ACC112 (cell line): ENCODE results near the gene GPA33.

Experiments used
- H2AFZ ChIP-seq: fragments of 200-600 bp; sonication (generic); one replicate; pipeline ENCODE4 v1.6.0; 2017; ENCODE audit warnings: antibody characterized with exemption, low read length; ENCODE audit not compliant: unreplicated experiment
- H3K27ac ChIP-seq: fragments of 200-600 bp; sonication (generic); 2 replicates; pipeline ENCODE4 v1.5.1; 2014; ENCODE audit warnings: low read depth, mild to moderate bottlenecking, antibody characterized with exemption, low read length, moderate library complexity
- H3K27me3 ChIP-seq: fragments of 200-600 bp; sonication (generic); 2 replicates; pipeline ENCODE4 v1.6.1; 2014; ENCODE audit warnings: mild to moderate bottlenecking, antibody characterized with exemption, low read length, moderate library complexity, mixed read lengths; ENCODE audit not compliant: insufficient read depth
- H3K36me3 ChIP-seq: fragments of 200-600 bp; sonication (generic); 2 replicates; pipeline ENCODE4 v1.6.1; 2016; ENCODE audit warnings: mild to moderate bottlenecking, antibody characterized with exemption, low read length, moderate library complexity, mixed read lengths; ENCODE audit not compliant: insufficient read depth
- H3K4me1 ChIP-seq: fragments of 200-600 bp; sonication (generic); one replicate; pipeline ENCODE4 v1.6.1; 2016; ENCODE audit warnings: low read length, mixed read lengths; ENCODE audit not compliant: insufficient read depth, unreplicated experiment, control insufficient read depth
- H3K4me3 ChIP-seq: fragments of 200-600 bp; sonication (generic); 2 replicates; pipeline ENCODE4 v1.5.1; 2014; ENCODE audit warnings: mild to moderate bottlenecking, low read depth, low read length
- H3K79me2 ChIP-seq: fragments of 200-600 bp; sonication (generic); one replicate; pipeline ENCODE4 v1.6.0; 2016; ENCODE audit warnings: low read length; ENCODE audit not compliant: control insufficient read depth, unreplicated experiment, insufficient read depth

GPA33 gene

GRCh38 chr1:167022384-167022783 is 67.8 kb downstream of the GPA33 start:
- H3K4me1 ChIP-seq: no peaks in the 10 kb centered on the region
- no peak overlapping the region for H2AFZ ChIP-seq
- no peak overlapping the region for H3K4me3 ChIP-seq
- H3K36me3 ChIP-seq: no peaks in the 10 kb centered on the region
- no peak overlapping the region for H3K27ac ChIP-seq
- no peaks in the 10 kb centered on the region for H3K79me2 ChIP-seq
- no peaks in the 10 kb centered on the region for H3K27me3 ChIP-seq

- Histone ChIP-seq H2AFZ (no peak overlapping the region), H3K36me3 (no peaks in the 10 kb centered on the region), H3K27me3 (0 out of 2 replicates have a peak, but pooled peaks cover 13% of the 10 kb centered on the region), H3K4me1 (no peaks in the 10 kb centered on the region), H3K27ac (no peak overlapping the region), H3K4me3 (no peak overlapping the region), H3K79me2 (no peaks in the 10 kb centered on the region)
Measured at GRCh38 chr1:167016100-167016750, 74.0 kb downstream of the GPA33 start.

- no peak overlapping the region for H3K4me3 ChIP-seq
- H3K27ac ChIP-seq: no peak overlapping the region
- 0 out of 2 replicates have a peak, but pooled peaks cover 22% of the 10 kb centered on the region for H3K27me3 ChIP-seq
- no peaks in the 10 kb centered on the region for H3K36me3 ChIP-seq
- no peaks in the 10 kb centered on the region for H3K4me1 ChIP-seq
- no peak overlapping the region for H2AFZ ChIP-seq
- H3K79me2 ChIP-seq: no peaks in the 10 kb centered on the region
Measured at GRCh38 chr1:167013108-167013929, 76.9 kb downstream of the GPA33 start.

DNA sequence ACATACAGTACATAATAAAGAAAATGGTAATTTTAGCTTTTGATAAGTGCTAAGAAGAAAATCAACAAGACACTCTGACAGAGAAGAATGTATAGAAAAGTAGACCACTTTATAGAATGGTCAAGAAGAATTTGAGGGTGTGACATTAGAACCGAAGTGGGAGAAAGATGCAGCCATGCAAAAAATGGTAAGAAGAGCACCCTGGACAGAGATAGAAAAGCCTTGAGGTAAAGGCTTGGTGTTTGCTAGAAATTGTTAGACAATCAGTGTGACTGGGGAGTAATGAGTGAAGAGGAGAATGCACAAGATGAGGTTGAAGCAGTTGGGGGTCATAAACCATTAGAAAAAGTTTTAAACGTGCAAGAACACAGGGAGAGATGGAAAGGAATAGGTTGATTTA is 77.6 kb downstream of the GPA33 start:
- no peak overlapping the region for H3K4me3 ChIP-seq
- H2AFZ ChIP-seq: no peak overlapping the region
- H3K36me3 ChIP-seq: no peaks in the 10 kb centered on the region
- H3K79me2 ChIP-seq: no peaks in the 10 kb centered on the region
- no peak overlapping the region for H3K27ac ChIP-seq
- no peaks in the 10 kb centered on the region for H3K4me1 ChIP-seq
- H3K27me3 ChIP-seq: 0 out of 2 replicates have a peak, but pooled peaks cover 24% of the 10 kb centered on the region

DNA sequence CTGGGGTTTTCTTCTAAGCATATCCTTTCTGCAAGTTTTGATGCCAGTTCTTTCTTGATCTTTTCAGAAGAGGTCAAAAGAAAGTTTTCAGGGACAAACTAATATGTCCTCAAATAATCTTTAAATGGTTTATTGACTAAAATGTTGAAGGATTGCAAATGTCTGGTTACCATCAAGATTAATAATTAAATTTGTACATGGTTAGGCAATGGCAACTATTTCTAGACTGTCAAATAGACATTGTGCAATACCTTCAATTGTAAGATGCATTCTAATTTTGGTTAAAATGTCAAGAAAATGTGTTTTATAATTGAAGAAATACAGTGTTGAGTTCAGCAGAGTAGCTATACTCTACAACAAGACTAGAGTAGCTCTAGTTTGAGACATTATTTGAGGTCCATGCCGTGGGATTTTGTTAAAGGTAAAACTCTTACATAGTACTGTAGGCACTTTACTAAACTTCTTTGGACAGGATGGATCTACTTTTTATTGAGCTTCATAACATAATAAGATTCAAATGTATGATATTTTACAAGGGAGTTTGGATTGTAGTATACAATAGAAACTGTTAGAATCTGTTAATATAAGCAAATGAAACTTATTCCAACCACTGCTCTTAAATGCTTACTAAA is 78.5 kb downstream of the GPA33 start:
- Histone ChIP-seq H3K79me2 (no peaks in the 10 kb centered on the region), H3K36me3 (no peaks in the 10 kb centered on the region), H3K4me1 (no peaks in the 10 kb centered on the region), H3K27me3 (0 out of 2 replicates have a peak, but pooled peaks cover 25% of the 10 kb centered on the region), H2AFZ (no peak overlapping the region), H3K27ac (no peak overlapping the region), H3K4me3 (no peak overlapping the region)

DNA sequence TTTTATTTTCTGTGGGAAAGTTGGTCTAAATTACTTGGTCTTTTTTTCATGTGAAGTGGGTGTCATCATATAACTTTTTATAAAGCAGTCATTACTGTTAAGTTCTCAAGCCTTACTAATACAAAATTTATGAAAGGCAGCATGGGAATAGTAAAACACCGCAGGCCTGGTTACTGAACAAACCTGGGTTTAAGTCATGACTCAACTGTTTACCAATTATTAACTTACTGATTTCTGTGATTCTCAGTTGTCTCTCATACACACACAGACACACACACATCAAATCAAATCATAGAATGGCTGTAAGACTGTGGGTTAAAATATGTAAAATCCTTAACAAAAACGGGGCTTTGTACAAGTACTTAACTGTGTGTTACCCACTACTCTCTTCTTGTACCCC is 86.5 kb downstream of the GPA33 start:
- H3K36me3 ChIP-seq: no peaks in the 10 kb centered on the region
- H2AFZ ChIP-seq: no peak overlapping the region
- H3K27ac ChIP-seq: no peak overlapping the region
- H3K79me2 ChIP-seq: no peaks in the 10 kb centered on the region
- no peak overlapping the region for H3K4me3 ChIP-seq
- 0 out of 2 replicates have a peak, but pooled peaks cover 19% of the 10 kb centered on the region for H3K27me3 ChIP-seq
- H3K4me1 ChIP-seq: no peaks in the 10 kb centered on the region
